Small intestine (tissue), 7 donors: ENCODE data around the gene CFAP97. TPM values are rescaled to one million over a fixed set of nuclear protein-coding genes. Genes with fewer than 3 reads are reported as not detected.
A peak's percentile ranks its signal among the peaks of the same experiment; 100 is the strongest.

Experiments used
- DNase-seq, 2 donors: peaks; one replicate each; pipeline versions ENCODE4 v3.0.0 to v3.0.0-alpha.2; 2013
- FAIRE-seq: peaks from 2 replicates; lab custom pipeline; 2012; peaks lifted over from hg19 to GRCh38; lab: Jason Lieb, UNC
- H3K27ac ChIP-seq, 3 donors: one replicate each; pipeline ENCODE4 v1.5.1; 2013; ENCODE audit warnings: low read length in 2 of 3, mild to moderate bottlenecking in 2 of 3, control low read depth in 1 of 3, inconsistent platforms in 1 of 3, low read depth in 1 of 3, moderate library complexity in 1 of 3
- H3K27me3 ChIP-seq, 3 donors: one replicate each; pipeline ENCODE4 v1.6.1; 2013; ENCODE audit warnings: low read length in 3 of 3, inconsistent platforms in 1 of 3; ENCODE audit not compliant: control insufficient read depth in 3 of 3, insufficient read depth in 3 of 3
- H3K36me3 ChIP-seq, 3 donors: one replicate each; pipeline ENCODE4 v1.6.1; 2013; ENCODE audit warnings: low read length in 3 of 3, inconsistent platforms in 1 of 3, low read depth in 1 of 3, mild to moderate bottlenecking in 1 of 3, moderate library complexity in 1 of 3; ENCODE audit not compliant: control insufficient read depth in 3 of 3, insufficient read depth in 2 of 3
- H3K4me1 ChIP-seq, 3 donors: one replicate each; pipeline ENCODE4 v1.6.1; 2013; ENCODE audit warnings: low read length in 2 of 3, inconsistent platforms in 1 of 3, low read depth in 1 of 3, mild to moderate bottlenecking in 1 of 3, moderate library complexity in 1 of 3; ENCODE audit not compliant: control insufficient read depth in 3 of 3, insufficient read depth in 2 of 3
- H3K4me3 ChIP-seq, 3 donors: one replicate each; pipeline ENCODE4 v1.5.1; 2013; ENCODE audit warnings: low read length in 3 of 3, control low read depth in 1 of 3, inconsistent platforms in 1 of 3, low read depth in 1 of 3, mild to moderate bottlenecking in 1 of 3, moderate library complexity in 1 of 3
- H3K9me3 ChIP-seq, 2 donors: one replicate each; pipeline ENCODE4 v1.6.1; 2013; ENCODE audit warnings: low read depth in 1 of 2, low read length in 1 of 2; ENCODE audit not compliant: control insufficient read depth in 2 of 2, insufficient read depth in 1 of 2
- WGBS, 3 donors: extraction: QIAGEN DNeasy Blood & Tissue Kit; methylation state at CpG; one replicate each; pipeline ENCODE4 v1.1.7; 2013; 5-methylcytosine and 5-hydroxymethylcytosine counted together
- polyA plus RNA-seq, 4 donors: library from polyadenylated mRNA; stranded (reverse) in 3 of 4; unstranded in 1 of 4; fragments of 200-250 nt in 3 of 4; fragments of 120-200 nt in 1 of 4; gene quantifications; one replicate each; pipeline versions ENCODE4 v1.2.1 to v1.2.3, GENCODE V29; 2013
- donor health status: healthy with polysubstance abuse.
- donor health status: control.
- donor health status: control.
- donor health status: Bipolar disorder and iron deficiency.
- donor health status: healthy.

Gene CFAP97
- polyA plus RNA-seq, 4 donors: 1.6 to 19.7 (median 5.5) TPM

- H3K4me1 ChIP-seq: no peaks in the 10 kb centered on the region
- WGBS, 3 donors: 46 to 61% (median 54%) methylated on average over 3 of the region's 3 CpGs
- FAIRE-seq (no peak), DNase-seq (peak in 1 of 2 donors; percentile 28)
- H3K4me3 ChIP-seq: no peak overlapping the region
- no peaks in the 10 kb centered on the region for H3K9me3 ChIP-seq
- peaks cover 0 to 2% (median 0%) of the 10 kb centered on the region in 3 donors for H3K36me3 ChIP-seq
- H3K27ac ChIP-seq: no peak overlapping the region
- H3K27me3 ChIP-seq: no peaks in the 10 kb centered on the region
Measured at GRCh38 chr4:185219551-185220344, 15.9 kb upstream of the CFAP97 start.

GRCh38 chr4:185218312-185218711 is 14.5 kb upstream of the CFAP97 start:
- peaks cover 0 to 4% (median 0%) of the 10 kb centered on the region in 3 donors for H3K36me3 ChIP-seq
- FAIRE-seq (no peak), DNase-seq (no peak)
- no peaks in the 10 kb centered on the region for H3K4me1 ChIP-seq
- no peaks in the 10 kb centered on the region for H3K9me3 ChIP-seq
- 89 to 95% (median 94%) methylated on average over 2 of the region's 2 CpGs for WGBS, 3 donors
- no peak overlapping the region for H3K4me3 ChIP-seq
- H3K27ac ChIP-seq: no peak overlapping the region
- H3K27me3 ChIP-seq: no peaks in the 10 kb centered on the region

DNA sequence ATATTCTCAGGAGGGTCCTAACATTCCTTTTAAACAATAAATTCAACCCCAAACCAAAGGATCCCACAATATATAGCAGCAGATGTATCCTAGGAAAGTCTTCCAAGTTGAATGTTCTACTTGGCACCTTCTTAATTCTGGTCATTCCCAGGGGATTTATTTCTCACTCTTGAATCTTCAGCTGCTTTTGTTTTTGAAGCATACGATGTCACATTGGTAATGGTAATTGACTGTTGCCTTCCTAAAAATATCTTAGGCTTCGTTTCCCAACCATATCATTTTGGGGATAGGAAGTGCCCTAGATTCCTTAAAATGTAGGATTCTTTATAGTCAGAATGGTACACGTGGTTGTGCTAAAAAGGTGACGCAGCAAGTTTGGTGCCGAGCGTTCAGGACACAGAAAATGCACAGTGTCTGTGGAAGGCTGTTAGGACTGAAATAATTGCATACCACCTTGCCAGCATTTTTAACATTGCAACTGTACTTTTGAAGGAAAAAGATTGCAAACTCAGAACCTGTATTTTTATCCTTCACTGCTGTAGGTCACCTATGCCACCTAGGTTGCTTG is 13.7 kb upstream of the CFAP97 start:
- H3K4me1 ChIP-seq: no peaks in the 10 kb centered on the region
- FAIRE-seq (no peak), DNase-seq (no peak)
- no peaks in the 10 kb centered on the region for H3K9me3 ChIP-seq
- no peaks in the 10 kb centered on the region for H3K27me3 ChIP-seq
- no peak overlapping the region for H3K4me3 ChIP-seq
- 80 to 89% (median 80%) methylated on average over 6 of the region's 6 CpGs for WGBS, 3 donors
- peaks cover 0 to 4% (median 0%) of the 10 kb centered on the region in 3 donors for H3K36me3 ChIP-seq
- H3K27ac ChIP-seq: no peak overlapping the region

GRCh38 chr4:185215261-185215660 is 11.5 kb upstream of the CFAP97 start:
- DNase-seq (no peak), FAIRE-seq (no peak)
- no peak overlapping the region for H3K27ac ChIP-seq
- peaks cover 0 to 6% (median 0%) of the 10 kb centered on the region in 3 donors for H3K36me3 ChIP-seq
- no peaks in the 10 kb centered on the region for H3K9me3 ChIP-seq
- WGBS, 3 donors: 78 to 95% (median 89%) methylated on average over 2 of the region's 2 CpGs
- no peak overlapping the region for H3K4me3 ChIP-seq
- peaks cover 0 to 7% (median 5%) of the 10 kb centered on the region in 3 donors for H3K4me1 ChIP-seq
- H3K27me3 ChIP-seq: no peaks in the 10 kb centered on the region

GRCh38 chr4:185213877-185214276 is 10.1 kb upstream of the CFAP97 start:
- Histone ChIP-seq H3K4me1 (peaks cover 0 to 9% (median 5%) of the 10 kb centered on the region in 3 donors), H3K27me3 (no peaks in the 10 kb centered on the region), H3K36me3 (peaks cover 0 to 6% (median 0%) of the 10 kb centered on the region in 3 donors), H3K4me3 (no peak overlapping the region), H3K27ac (no peak overlapping the region), H3K9me3 (no peaks in the 10 kb centered on the region)
- WGBS, 3 donors: 77 to 97% (median 91%) methylated on average over 4 of the region's 4 CpGs
- DNase-seq (no peak), FAIRE-seq (no peak)

DNA sequence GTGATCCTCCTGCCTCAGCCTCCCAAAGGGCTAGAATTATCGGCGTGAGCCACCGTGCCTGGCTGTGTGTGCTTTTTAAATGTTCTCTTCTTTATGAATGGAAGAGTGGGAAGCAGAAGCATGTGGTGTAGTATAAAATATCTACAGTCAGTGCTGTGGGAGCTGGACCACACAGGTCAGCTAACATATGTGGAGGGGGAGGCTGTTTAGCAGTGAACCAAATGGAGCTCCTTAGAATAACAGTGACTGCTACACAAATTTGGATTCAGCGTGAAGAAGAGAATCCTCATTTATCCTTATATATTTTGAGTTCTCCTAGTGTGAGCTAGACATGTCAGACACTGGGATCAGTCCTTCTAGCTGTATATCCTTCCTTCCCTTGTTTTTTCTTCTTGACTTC is 8.8 kb upstream of the CFAP97 start:
- H3K9me3 ChIP-seq: no peaks in the 10 kb centered on the region
- no peak overlapping the region for H3K27ac ChIP-seq
- WGBS, 3 donors: 95 to 100% (median 99%) methylated on average over 4 of the region's 4 CpGs
- no peak overlapping the region for H3K4me3 ChIP-seq
- peaks cover 0 to 13% (median 5%) of the 10 kb centered on the region in 3 donors for H3K4me1 ChIP-seq
- H3K27me3 ChIP-seq: no peaks in the 10 kb centered on the region
- FAIRE-seq (no peak), DNase-seq (no peak)
- peaks cover 0 to 6% (median 0%) of the 10 kb centered on the region in 3 donors for H3K36me3 ChIP-seq

GRCh38 chr4:185211641-185212040 is 7.8 kb upstream of the CFAP97 start:
- DNase-seq: no peak
- WGBS, 3 donors: 41 to 57% (median 54%) methylated on average over 2 of the region's 2 CpGs
- H3K36me3 ChIP-seq: peaks cover 0 to 6% (median 0%) of the 10 kb centered on the region in 3 donors
- no peak overlapping the region for H3K27ac ChIP-seq
- H3K27me3 ChIP-seq: no peaks in the 10 kb centered on the region
- no peaks in the 10 kb centered on the region for H3K9me3 ChIP-seq
- FAIRE-seq: no peak
- H3K4me3 ChIP-seq: no peak overlapping the region
- H3K4me1 ChIP-seq: peaks cover 0 to 13% (median 5%) of the 10 kb centered on the region in 3 donors

DNA sequence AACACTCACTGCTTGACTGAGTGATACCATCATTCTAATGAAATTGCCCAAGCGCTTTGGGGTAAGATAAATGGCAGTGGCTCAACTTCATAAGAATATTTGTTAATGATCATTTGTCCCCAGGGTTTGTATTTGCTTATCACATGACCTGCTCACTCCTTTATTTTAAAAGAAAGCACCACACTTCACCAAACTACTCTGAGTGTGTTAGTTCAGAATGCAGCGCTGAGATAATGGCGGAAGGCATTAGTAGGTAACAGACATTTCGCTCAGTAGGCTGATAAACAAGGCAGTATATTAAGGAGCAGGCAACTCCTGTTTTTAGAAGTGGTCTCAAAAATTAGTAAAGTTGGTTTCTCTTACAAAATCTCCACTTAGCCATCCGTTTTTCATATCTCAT is 7.2 kb upstream of the CFAP97 start:
- Histone ChIP-seq H3K36me3 (peaks cover 0 to 6% (median 0%) of the 10 kb centered on the region in 3 donors), H3K4me3 (peak overlapping the region; percentile 64 to 90 (median 79)), H3K27ac (peak overlapping the region in 1 of 3 donors; percentile 36), H3K27me3 (no peaks in the 10 kb centered on the region), H3K9me3 (no peaks in the 10 kb centered on the region), H3K4me1 (peaks cover 0 to 13% (median 5%) of the 10 kb centered on the region in 3 donors)
- no peak for FAIRE-seq
- DNase-seq: no peak
- 49 to 64% (median 55%) methylated on average over 5 of the region's 5 CpGs for WGBS, 3 donors
